Endodermal cell (in vitro differentiated cells): ENCODE data around the gene ATP6V1C2. TPM values are rescaled to one million over a fixed set of nuclear protein-coding genes. Genes with fewer than 3 reads are reported as not detected.

Experiments
- DNase-seq: peaks from one replicate; pipeline ENCODE4 v3.0.0-alpha.2; 2017
- H3K27ac ChIP-seq: 2 replicates; pipeline ENCODE4 v1.5.1; 2013; ENCODE audit warnings: mild to moderate bottlenecking, low read depth, low read length, moderate library complexity
- H3K27me3 ChIP-seq: 2 replicates; pipeline ENCODE4 v1.6.1; 2013; ENCODE audit warnings: mild to moderate bottlenecking, low read length, moderate library complexity; ENCODE audit not compliant: insufficient read depth, control insufficient read depth, poor library complexity, severe bottlenecking
- H3K36me3 ChIP-seq: 2 replicates; pipeline ENCODE4 v1.7.0; 2013; ENCODE audit warnings: mild to moderate bottlenecking, low read length, moderate library complexity; ENCODE audit not compliant: control insufficient read depth, insufficient read depth
- H3K4me1 ChIP-seq: one replicate; pipeline ENCODE4 v1.7.0; 2013; ENCODE audit warnings: low read length; ENCODE audit not compliant: control insufficient read depth, insufficient read depth
- H3K4me3 ChIP-seq: 2 replicates; pipeline ENCODE4 v1.5.1; 2013; ENCODE audit warnings: mild to moderate bottlenecking, low read length, moderate library complexity
- H3K9ac ChIP-seq: 2 replicates; pipeline ENCODE4 v1.6.1; 2013; ENCODE audit warnings: mild to moderate bottlenecking, low read length, moderate library complexity; ENCODE audit not compliant: poor library complexity, severe bottlenecking; ENCODE audit errors: extremely low read depth
- H3K9me3 ChIP-seq: 2 replicates; pipeline ENCODE4 v1.6.1; 2013; ENCODE audit warnings: mild to moderate bottlenecking, low read length, moderate library complexity; ENCODE audit not compliant: control insufficient read depth
- H3K27ac Mint-ChIP-seq: 2 replicates; pipeline ENCODE4 v1.8.0; 2020; ENCODE audit warnings: mixed read lengths
- H3K27me3 Mint-ChIP-seq: 2 replicates; pipeline ENCODE4 v1.8.0; 2021; ENCODE audit warnings: mild to moderate bottlenecking, mixed read lengths; ENCODE audit not compliant: insufficient read depth
- H3K36me3 Mint-ChIP-seq: 2 replicates; pipeline ENCODE4 v1.8.0; 2020; ENCODE audit warnings: low read depth, mixed read lengths
- H3K4me1 Mint-ChIP-seq: 2 replicates; pipeline ENCODE4 v1.8.0; 2020; ENCODE audit warnings: mixed read lengths
- H3K4me3 Mint-ChIP-seq: 2 replicates; pipeline ENCODE4 v1.8.0; 2020; ENCODE audit warnings: mild to moderate bottlenecking, moderate library complexity, mixed read lengths
- H3K9me3 Mint-ChIP-seq: 2 replicates; pipeline ENCODE4 v1.8.0; 2020; ENCODE audit warnings: mild to moderate bottlenecking, mixed read lengths
- WGBS, 2 experiments: methylation state at CpG; one replicate each; pipeline versions ENCODE4 v1.1.5 to v1.1.7; 2013; ENCODE audit warnings: missing lambda C conversion rate in 2 of 2, mixed read lengths in 1 of 2; ENCODE audit not compliant: insufficient coverage in 1 of 2, insufficient read length in 1 of 2; 5-methylcytosine and 5-hydroxymethylcytosine counted together
- total RNA-seq, 2 donors: library from RNA; stranded (reverse); fragmentation: NEBNext Ultra II Directional in 1 of 2; extraction: Animal tissue kit (Norgen Biotek cat#: 25700) in 1 of 2; gene quantifications; 2 replicates in 1 of 2; 3 replicates in 1 of 2; pipeline ENCODE4 v1.2.1, GENCODE V29; 2021
- TF ChIP-seq, protein P1 (sequence below): fragments of 200-600 bp; sonication (generic); conservative IDR thresholded peaks from 2 replicates; pipeline ENCODE4 v1.5.0; 2021; ENCODE audit warnings: antibody characterized with exemption, mild to moderate bottlenecking

Gene ATP6V1C2
- total RNA-seq, 2 donors from 2014 or later = 0.26 to 0.73 TPM

GRCh38 chr2:10733980-10734379, 12.6 kb downstream of the ATP6V1C2 start:
- peaks cover 2% of the 10 kb centered on the region for H3K27me3 Mint-ChIP-seq
- WGBS, 2 experiments = 75 to 91% methylated on average over 2 to 5 of the region's 5 CpGs
- no peaks in the 10 kb centered on the region for H3K9me3 Mint-ChIP-seq
- TF ChIP-seq, protein P1, sequence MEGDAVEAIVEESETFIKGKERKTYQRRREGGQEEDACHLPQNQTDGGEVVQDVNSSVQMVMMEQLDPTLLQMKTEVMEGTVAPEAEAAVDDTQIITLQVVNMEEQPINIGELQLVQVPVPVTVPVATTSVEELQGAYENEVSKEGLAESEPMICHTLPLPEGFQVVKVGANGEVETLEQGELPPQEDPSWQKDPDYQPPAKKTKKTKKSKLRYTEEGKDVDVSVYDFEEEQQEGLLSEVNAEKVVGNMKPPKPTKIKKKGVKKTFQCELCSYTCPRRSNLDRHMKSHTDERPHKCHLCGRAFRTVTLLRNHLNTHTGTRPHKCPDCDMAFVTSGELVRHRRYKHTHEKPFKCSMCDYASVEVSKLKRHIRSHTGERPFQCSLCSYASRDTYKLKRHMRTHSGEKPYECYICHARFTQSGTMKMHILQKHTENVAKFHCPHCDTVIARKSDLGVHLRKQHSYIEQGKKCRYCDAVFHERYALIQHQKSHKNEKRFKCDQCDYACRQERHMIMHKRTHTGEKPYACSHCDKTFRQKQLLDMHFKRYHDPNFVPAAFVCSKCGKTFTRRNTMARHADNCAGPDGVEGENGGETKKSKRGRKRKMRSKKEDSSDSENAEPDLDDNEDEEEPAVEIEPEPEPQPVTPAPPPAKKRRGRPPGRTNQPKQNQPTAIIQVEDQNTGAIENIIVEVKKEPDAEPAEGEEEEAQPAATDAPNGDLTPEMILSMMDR = no peak
- Histone ChIP-seq H3K27ac (no peak overlapping the region), H3K9me3 (no peaks in the 10 kb centered on the region), H3K36me3 (no peaks in the 10 kb centered on the region), H3K9ac (no peak overlapping the region), H3K4me3 (no peak overlapping the region), H3K27me3 (no peaks in the 10 kb centered on the region), H3K4me1 (no peaks in the 10 kb centered on the region)
- DNase-seq = no peak
- H3K27ac Mint-ChIP-seq = no peak overlapping the region
- H3K4me3 Mint-ChIP-seq = no peak overlapping the region
- H3K36me3 Mint-ChIP-seq = no peaks in the 10 kb centered on the region
- no peaks in the 10 kb centered on the region for H3K4me1 Mint-ChIP-seq

DNA sequence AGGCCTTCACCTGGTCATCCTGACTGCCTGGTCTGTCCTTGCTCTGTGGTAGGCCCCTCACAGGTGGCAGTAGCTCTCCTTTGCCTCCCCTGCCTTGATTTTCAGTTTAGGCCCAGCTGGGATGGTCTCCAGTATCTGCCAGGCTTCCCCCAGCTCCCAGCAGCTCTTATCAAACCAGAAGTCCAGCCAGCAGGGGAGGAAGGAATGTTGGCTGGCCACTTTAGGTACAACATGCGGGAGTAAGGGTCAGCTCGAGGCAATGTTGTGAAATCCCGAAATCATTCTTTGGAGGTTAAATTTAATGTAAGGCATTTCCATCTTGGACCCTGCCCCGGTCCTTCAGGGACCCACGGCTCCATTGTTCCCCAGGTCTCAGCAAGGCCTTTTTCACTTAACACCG, 16.8 kb downstream of the ATP6V1C2 start:
- Histone ChIP-seq H3K36me3 (no peaks in the 10 kb centered on the region), H3K9ac (no peak overlapping the region), H3K27me3 (no peaks in the 10 kb centered on the region), H3K27ac (no peak overlapping the region), H3K9me3 (no peaks in the 10 kb centered on the region), H3K4me1 (no peaks in the 10 kb centered on the region), H3K4me3 (no peak overlapping the region)
- H3K27ac Mint-ChIP-seq = no peak overlapping the region
- H3K36me3 Mint-ChIP-seq = no peaks in the 10 kb centered on the region
- TF ChIP-seq, protein P1 = no peak
- 92% methylated on average over 4 to 6 of the region's 6 CpGs for WGBS, 2 experiments
- no peaks in the 10 kb centered on the region for H3K27me3 Mint-ChIP-seq
- no peaks in the 10 kb centered on the region for H3K4me1 Mint-ChIP-seq
- no peaks in the 10 kb centered on the region for H3K9me3 Mint-ChIP-seq
- no peak for DNase-seq
- H3K4me3 Mint-ChIP-seq = no peak overlapping the region

- H3K36me3 Mint-ChIP-seq = no peaks in the 10 kb centered on the region
- H3K4me1 Mint-ChIP-seq = no peaks in the 10 kb centered on the region
- Histone ChIP-seq H3K27me3 (no peaks in the 10 kb centered on the region), H3K9ac (no peak overlapping the region), H3K4me1 (no peaks in the 10 kb centered on the region), H3K36me3 (no peaks in the 10 kb centered on the region), H3K4me3 (no peak overlapping the region), H3K9me3 (no peaks in the 10 kb centered on the region), H3K27ac (no peak overlapping the region)
- WGBS, 2 experiments = 89 to 93% methylated on average over 3 of the region's 3 CpGs
- no peaks in the 10 kb centered on the region for H3K27me3 Mint-ChIP-seq
- H3K27ac Mint-ChIP-seq = no peak overlapping the region
- TF ChIP-seq, protein P1 = no peak
- DNase-seq = no peak
- no peaks in the 10 kb centered on the region for H3K9me3 Mint-ChIP-seq
- H3K4me3 Mint-ChIP-seq = no peak overlapping the region
Measured at GRCh38 chr2:10740226-10740625, 18.8 kb downstream of the ATP6V1C2 start.
